K562 (cell line): Measurements from ENCODE around the gene CDX1. TPM values are rescaled to one million over a fixed set of nuclear protein-coding genes. Genes with fewer than 3 reads are reported as not detected.
A peak's percentile ranks its signal among the peaks of the same experiment; 100 is the strongest.

ENCODE experiments used
- ATAC-seq: fragments of 200-7000 bp; cut with Tn5 transposase; 3 replicates; pipeline ENCODE4 v1.9.1; 2020; ENCODE audit warnings: moderate library complexity
- BruUV-seq: library from RNA; stranded (reverse); fragments of 400-500 nt; replicated peaks from 2 replicates; lab custom pipeline; 2021; lab: Mats Ljungman, UMichigan
- CTCF ChIA-PET: fragments of 300-600 bp; formaldehyde crosslinking; extraction: SDS; loops from one replicate; lab custom pipeline; 2021; ENCODE audit warnings: low intra/inter-chr PET ratio; lab: Yijun Ruan, JAX
- POLR2A ChIA-PET: fragments of 300-600, 350-650 bp; sonication (Branson Sonifier 250); formaldehyde crosslinking; extraction: SDS; loops from one replicate; lab custom pipeline; 2021; ENCODE audit warnings: antibody characterized with exemption, inconsistent platforms; lab: Yijun Ruan, JAX
- DNase-seq, 4 experiments: peaks; one replicate each; pipeline versions ENCODE4 v3.0.0 to v3.0.0-alpha.2; 2011 to 2018; ENCODE audit warnings: low spot score in 3 of 4, mixed read lengths in 3 of 4; ENCODE audit errors: extremely low read depth in 1 of 4
- FAIRE-seq: peaks from 2 replicates; lab custom pipeline; 2011; peaks lifted over from hg19 to GRCh38; lab: Jason Lieb, UNC
- H2AFZ ChIP-seq: 2 replicates; pipeline ENCODE4 v1.6.0; 2011; ENCODE audit warnings: low read depth, low read length, control low read depth, inconsistent platforms
- H3K27ac ChIP-seq: fragments of 200-600 bp; 3 replicates; pipeline ENCODE4 v1.8.0; 2011; ENCODE audit warnings: low read depth, mild to moderate bottlenecking, control low read depth, inconsistent platforms, low read length, moderate library complexity, mixed read lengths; ENCODE audit errors: extremely low read depth
- H3K27me3 ChIP-seq, 2 experiments: fragments of 300-600 bp in 1 of 2; 2 replicates in 1 of 2; 3 replicates in 1 of 2; pipeline versions ENCODE4 v1.6.0 to v1.8.0; 2011; ENCODE audit warnings: inconsistent platforms in 2 of 2, low read length in 2 of 2, mild to moderate bottlenecking in 1 of 2, mixed read lengths in 1 of 2, moderate library complexity in 1 of 2; ENCODE audit not compliant: control insufficient read depth in 2 of 2, insufficient read depth in 2 of 2
- H3K36me3 ChIP-seq: fragments of 300-600 bp; 3 replicates; pipeline ENCODE4 v1.8.0; 2011; ENCODE audit warnings: mild to moderate bottlenecking, low read length, inconsistent platforms; ENCODE audit not compliant: control insufficient read depth, insufficient read depth
- H3K4me1 ChIP-seq, 2 experiments: fragments of 200-600 bp in 1 of 2; replicated peaks in 1 of 2; 2 replicates in 1 of 2; 3 replicates in 1 of 2; pipeline versions ENCODE4 v1.5.1 to v1.8.0; 2011; ENCODE audit warnings: inconsistent platforms in 2 of 2, low read length in 2 of 2, mild to moderate bottlenecking in 1 of 2, mixed read lengths in 1 of 2, moderate library complexity in 1 of 2; ENCODE audit not compliant: control insufficient read depth in 2 of 2, insufficient read depth in 2 of 2
- H3K4me2 ChIP-seq: 2 replicates; pipeline ENCODE4 v1.6.1; 2011; ENCODE audit warnings: low read length, control low read depth, inconsistent platforms, mixed read lengths; ENCODE audit not compliant: insufficient read depth
- H3K4me3 ChIP-seq: fragments of 200-600 bp; sonication (generic), shearing (Covaris generic); 2 replicates; pipeline ENCODE4 v1.5.1; 2016; ENCODE audit warnings: control low read depth, inconsistent platforms
- H3K79me2 ChIP-seq: fragments of 200-600 bp; 3 replicates; pipeline ENCODE4 v1.8.0; 2011; ENCODE audit warnings: low read length, inconsistent platforms; ENCODE audit not compliant: control insufficient read depth, insufficient read depth
- H3K9ac ChIP-seq, 2 experiments: 2 replicates each; pipeline versions ENCODE4 v1.6.0 to v1.6.1; 2011; ENCODE audit warnings: low read depth in 2 of 2, low read length in 2 of 2, control low read depth in 1 of 2, inconsistent platforms in 1 of 2, mild to moderate bottlenecking in 1 of 2, mixed read lengths in 1 of 2; ENCODE audit not compliant: insufficient read depth in 1 of 2
- H3K9me1 ChIP-seq: one replicate; pipeline ENCODE4 v1.6.0; 2011; ENCODE audit warnings: inconsistent platforms, mild to moderate bottlenecking, low read length, moderate library complexity; ENCODE audit not compliant: control insufficient read depth, insufficient read depth
- H3K9me3 ChIP-seq: replicated peaks from 2 replicates; pipeline ENCODE4 v1.5.1; 2011; ENCODE audit warnings: low read depth, low read length, inconsistent platforms; ENCODE audit not compliant: control insufficient read depth, insufficient read depth
- H4K20me1 ChIP-seq: replicated peaks from 2 replicates; pipeline ENCODE4 v1.6.1; 2011; ENCODE audit warnings: low read length, inconsistent platforms, mixed read lengths; ENCODE audit not compliant: control insufficient read depth, insufficient read depth
- BCOR ChIP-seq: fragments of 450-650 bp; IDR thresholded peaks from 2 replicates; pipeline ENCODE4 v1.6.1; 2016
- BHLHE40 ChIP-seq: IDR thresholded peaks from 2 replicates; pipeline ENCODE4 v1.6.1; 2011; ENCODE audit warnings: low read length, improper control_type of control experiment
- ETV1 ChIP-seq: fragments of 450-650 bp; conservative IDR thresholded peaks from 2 replicates; pipeline ENCODE4 v1.6.1; 2016; ENCODE audit warnings: missing genetic modification characterization, control low read depth, low read depth, missing compliant biosample characterization
- ETV6 ChIP-seq, 3 experiments: fragments of 150-350 bp in 1 of 3; sonication (generic) in 1 of 3; formaldehyde crosslinking in 1 of 3; IDR thresholded peaks; 2 replicates each; pipeline versions ENCODE4 v1.6.1 to v1.8.0; 2014 to 2022; ENCODE audit warnings: borderline replicate concordance in 2 of 3, low read depth in 2 of 3, antibody characterized with exemption in 1 of 3, low read length in 1 of 3, mild to moderate bottlenecking in 1 of 3, missing genetic modification reagents in 1 of 3
- POLR2G ChIP-seq: fragments of 200-400 bp; formaldehyde crosslinking; IDR thresholded peaks from 2 replicates; pipeline ENCODE4 v1.6.1; 2017; ENCODE audit warnings: low read depth, mild to moderate bottlenecking, antibody characterized with exemption, low read length, moderate library complexity
- POU5F1 ChIP-seq: fragments of 150-350 bp; IDR thresholded peaks from 2 replicates; pipeline ENCODE4 v1.6.1; 2014; ENCODE audit warnings: borderline replicate concordance, low read length, low read depth, mild to moderate bottlenecking; ENCODE audit not compliant: partially characterized antibody
- RBBP5 ChIP-seq: fragments of 200-600 bp; sonication (generic); IDR thresholded peaks from 2 replicates; pipeline ENCODE4 v1.6.1; 2012; ENCODE audit warnings: borderline replicate concordance, mild to moderate bottlenecking, low read length, control low read depth, inconsistent platforms; ENCODE audit not compliant: insufficient read depth, poor library complexity, severe bottlenecking
- RBM15 ChIP-seq: fragments of 200-400 bp; formaldehyde crosslinking; IDR thresholded peaks from 2 replicates; pipeline ENCODE4 v1.6.1; 2018; ENCODE audit warnings: mild to moderate bottlenecking, low read length, moderate library complexity; ENCODE audit not compliant: insufficient read depth
- SIN3B ChIP-seq: fragments of 450-650 bp; IDR thresholded peaks from 2 replicates; pipeline ENCODE4 v1.6.1; 2017; ENCODE audit warnings: low read depth, mild to moderate bottlenecking, moderate library complexity
- TCF7 ChIP-seq: sonication (generic); IDR thresholded peaks from 2 replicates; pipeline ENCODE4 v1.6.1; 2016; ENCODE audit warnings: antibody characterized with exemption, borderline replicate concordance
- ZFP36 ChIP-seq: fragments of 150-350 bp; IDR thresholded peaks from 2 replicates; pipeline ENCODE4 v1.6.1; 2018; ENCODE audit warnings: low read length, low read depth; ENCODE audit not compliant: partially characterized antibody
- ZNF133 ChIP-seq: fragments of 250-450 bp; sonication (Bioruptor Pico); IDR thresholded peaks from 2 replicates; pipeline ENCODE4 v1.4.0; 2020; ENCODE audit warnings: mild to moderate bottlenecking
- ZNF586 ChIP-seq: fragments of 450-650 bp; formaldehyde crosslinking; conservative IDR thresholded peaks from 2 replicates; pipeline ENCODE4 v1.4.0; 2020; ENCODE audit warnings: mild to moderate bottlenecking, moderate library complexity
- WGBS: fragments of 100-300 bp; shearing (Covaris generic); methylation state at CpG from one replicate; pipeline ENCODE4 v1.1.6; 2016; ENCODE audit warnings: low coverage, mixed read lengths; ENCODE audit not compliant: insufficient coverage; ENCODE audit errors: missing lambda C conversion rate; 5-methylcytosine and 5-hydroxymethylcytosine counted together
- in situ Hi-C: fragments of 300-500 bp; cut with MboI; formaldehyde crosslinking; loops from 4 replicates; pipeline ENCODE4 v1.15.0; 2018; ENCODE audit warnings: inconsistent platforms, mixed read lengths
- intact Hi-C: fragments of 100-400 bp; cut with micrococcal nuclease; formaldehyde crosslinking; loops from 2 replicates; pipeline ENCODE4 v1.14.2; 2022
- polyA plus RNA-seq, 8 experiments: library from polyadenylated mRNA; depleted of rRNA in 4 of 8; stranded (reverse) in 5 of 8; unstranded in 3 of 8; fragments of >200 nt; fragmentation: Nextera tagmentation in 2 of 8; fragmentation: Illumina TruSeq in 1 of 8; extraction: Ambion mirVana in 2 of 8; extraction: Trizol in 1 of 8; gene quantifications; 2 replicates each; pipeline versions ENCODE4 v1.2.1 to v1.2.3, GENCODE V29; 2011 to 2014; ENCODE audit warnings: inconsistent platforms in 1 of 8, missing spikeins in 1 of 8
- total RNA-seq, 7 experiments: library from RNA; depleted of rRNA in 6 of 7; stranded (reverse); fragments of >200 nt in 6 of 7; fragmentation: Illumina TruSeq in 2 of 7; extraction: Trizol in 2 of 7; gene quantifications; 2 replicates each; pipeline versions ENCODE4 v1.2.1 to v1.2.3, GENCODE V29; 2011 to 2021; ENCODE audit warnings: low replicate concordance in 1 of 7
- TF ChIP-seq, protein P1 (sequence below): fragments of 250-450 bp; sonication (Bioruptor Pico); IDR thresholded peaks from 2 replicates; pipeline ENCODE4 v1.9.0; 2021; ENCODE audit warnings: mild to moderate bottlenecking, inconsistent platforms
- TF ChIP-seq, protein P2 (sequence below), 3 experiments: fragments of 200-800 bp in 1 of 3; fragments of 250-450 bp in 1 of 3; fragments of 450-650 bp in 1 of 3; sonication (Bioruptor Pico) in 1 of 3; sonication (Bioruptor generic) in 1 of 3; formaldehyde crosslinking in 1 of 3; IDR thresholded peaks; 2 replicates each; pipeline versions ENCODE4 v1.6.1 to v1.8.0; 2016 to 2022; ENCODE audit warnings: mild to moderate bottlenecking in 2 of 3, missing genetic modification characterization in 2 of 3, missing compliant biosample characterization in 1 of 3, moderate library complexity in 1 of 3

The CDX1 gene
- total and polyA plus RNA-seq, 9 of the 15 experiments (the other 6 are each of a cell fraction or from before 2014, with no cell fraction given): 0.06 to 0.16 TPM; not detected in 7

DNA sequence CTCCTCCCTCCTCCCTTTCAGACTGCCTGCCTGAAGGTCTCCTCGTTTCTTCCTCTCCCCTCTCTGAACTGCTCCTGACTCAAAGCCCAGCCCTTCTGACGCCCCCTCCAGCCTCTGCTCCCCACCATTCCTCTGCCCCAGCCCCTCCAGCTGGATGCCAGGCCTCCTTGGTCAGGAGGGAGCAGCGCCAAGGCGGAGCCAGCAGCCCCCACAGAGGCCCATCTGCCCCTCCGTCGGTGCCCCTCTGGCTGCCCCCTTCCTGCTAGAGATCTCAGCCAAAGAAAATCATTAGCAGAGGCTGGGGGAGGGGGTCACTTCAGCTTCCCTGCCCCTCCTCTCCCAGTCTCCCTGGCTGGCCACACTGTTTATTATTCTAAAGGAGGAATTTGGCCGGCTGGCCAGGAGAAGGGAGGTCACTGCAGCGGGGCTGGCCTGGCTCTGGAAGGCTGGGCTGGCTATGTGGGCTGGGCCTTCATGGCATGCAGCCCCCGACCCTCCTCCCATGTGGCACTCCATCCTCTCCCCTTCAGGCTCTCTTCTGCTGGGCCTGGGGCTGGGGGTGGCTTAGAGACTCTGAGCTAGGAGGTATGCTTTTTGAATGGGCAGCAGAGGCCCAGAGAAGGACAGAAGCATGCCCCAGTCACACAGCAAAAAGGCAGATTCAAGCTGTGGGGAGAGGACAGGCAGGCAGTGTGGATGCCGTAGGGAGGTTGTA lies 27.9 kb upstream of the CDX1 start:
- in situ Hi-C loops: no loop called here
- Histone ChIP-seq H3K9me1 (no peaks in the 10 kb centered on the region), H3K4me3 (no peak overlapping the region), H3K27me3 (peaks cover 11 to 37% of the 10 kb centered on the region in 2 experiments; a peak in 4 of 5 replicates), H2AFZ (no peak overlapping the region), H3K9me3 (no peaks in the 10 kb centered on the region), H3K36me3 (no peaks in the 10 kb centered on the region), H3K4me2 (no peak overlapping the region), H3K27ac (no peak overlapping the region), H3K9ac (no peak overlapping the region; a peak in 1 of 4 replicates), H3K79me2 (no peaks in the 10 kb centered on the region), H3K4me1 (peaks cover 20 to 25% of the 10 kb centered on the region in 2 experiments), H4K20me1 (no peaks in the 10 kb centered on the region; the same call in 1 of the 2 replicates)
- DNase-seq (no peak), FAIRE-seq (no peak), ATAC-seq (no peak)
- no TSS peak for BruUV-seq
- intact Hi-C loops: no loop called here
- ChIA-PET POLR2A (interaction anchor here (0.6 to 1.0 kb wide), 3 partner anchors 13 to 29 kb away, joined by 3 read pairs; no protein-coding TSS in a partner anchor), CTCF (no interaction called here)
- 25% methylated on average over 10 of the region's 10 CpGs for WGBS
- TF ChIP-seq, protein P1, sequence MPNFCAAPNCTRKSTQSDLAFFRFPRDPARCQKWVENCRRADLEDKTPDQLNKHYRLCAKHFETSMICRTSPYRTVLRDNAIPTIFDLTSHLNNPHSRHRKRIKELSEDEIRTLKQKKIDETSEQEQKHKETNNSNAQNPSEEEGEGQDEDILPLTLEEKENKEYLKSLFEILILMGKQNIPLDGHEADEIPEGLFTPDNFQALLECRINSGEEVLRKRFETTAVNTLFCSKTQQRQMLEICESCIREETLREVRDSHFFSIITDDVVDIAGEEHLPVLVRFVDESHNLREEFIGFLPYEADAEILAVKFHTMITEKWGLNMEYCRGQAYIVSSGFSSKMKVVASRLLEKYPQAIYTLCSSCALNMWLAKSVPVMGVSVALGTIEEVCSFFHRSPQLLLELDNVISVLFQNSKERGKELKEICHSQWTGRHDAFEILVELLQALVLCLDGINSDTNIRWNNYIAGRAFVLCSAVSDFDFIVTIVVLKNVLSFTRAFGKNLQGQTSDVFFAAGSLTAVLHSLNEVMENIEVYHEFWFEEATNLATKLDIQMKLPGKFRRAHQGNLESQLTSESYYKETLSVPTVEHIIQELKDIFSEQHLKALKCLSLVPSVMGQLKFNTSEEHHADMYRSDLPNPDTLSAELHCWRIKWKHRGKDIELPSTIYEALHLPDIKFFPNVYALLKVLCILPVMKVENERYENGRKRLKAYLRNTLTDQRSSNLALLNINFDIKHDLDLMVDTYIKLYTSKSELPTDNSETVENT (CRISPR knock-in tag): no peak
- TF ChIP-seq POLR2G (no peak), RBBP5 (no peak), BHLHE40 (no peak), ZFP36 (peak; percentile 47), RBM15 (no peak), TCF7 (no peak), ZNF586 (CRISPR knock-in tag) (no peak), ZNF133 (CRISPR knock-in tag) (no peak), ETV6 (IDR thresholded peaks at IDR 0.05; ENCODE audit: borderline replicate concordance in 1 of 2, low read depth in 2 of 2, low read length in 1 of 2) (no peak), ETV6 (CRISPR knock-in tag; IDR thresholded peaks at IDR 0.05; ENCODE audit: borderline replicate concordance) (no peak), POU5F1 (no peak), BCOR (0 out of 2 replicates have a peak, but pooled peaks have one; percentile 11), ETV1 (tag) (no peak), SIN3B (no peak)
- TF ChIP-seq, protein P2, sequence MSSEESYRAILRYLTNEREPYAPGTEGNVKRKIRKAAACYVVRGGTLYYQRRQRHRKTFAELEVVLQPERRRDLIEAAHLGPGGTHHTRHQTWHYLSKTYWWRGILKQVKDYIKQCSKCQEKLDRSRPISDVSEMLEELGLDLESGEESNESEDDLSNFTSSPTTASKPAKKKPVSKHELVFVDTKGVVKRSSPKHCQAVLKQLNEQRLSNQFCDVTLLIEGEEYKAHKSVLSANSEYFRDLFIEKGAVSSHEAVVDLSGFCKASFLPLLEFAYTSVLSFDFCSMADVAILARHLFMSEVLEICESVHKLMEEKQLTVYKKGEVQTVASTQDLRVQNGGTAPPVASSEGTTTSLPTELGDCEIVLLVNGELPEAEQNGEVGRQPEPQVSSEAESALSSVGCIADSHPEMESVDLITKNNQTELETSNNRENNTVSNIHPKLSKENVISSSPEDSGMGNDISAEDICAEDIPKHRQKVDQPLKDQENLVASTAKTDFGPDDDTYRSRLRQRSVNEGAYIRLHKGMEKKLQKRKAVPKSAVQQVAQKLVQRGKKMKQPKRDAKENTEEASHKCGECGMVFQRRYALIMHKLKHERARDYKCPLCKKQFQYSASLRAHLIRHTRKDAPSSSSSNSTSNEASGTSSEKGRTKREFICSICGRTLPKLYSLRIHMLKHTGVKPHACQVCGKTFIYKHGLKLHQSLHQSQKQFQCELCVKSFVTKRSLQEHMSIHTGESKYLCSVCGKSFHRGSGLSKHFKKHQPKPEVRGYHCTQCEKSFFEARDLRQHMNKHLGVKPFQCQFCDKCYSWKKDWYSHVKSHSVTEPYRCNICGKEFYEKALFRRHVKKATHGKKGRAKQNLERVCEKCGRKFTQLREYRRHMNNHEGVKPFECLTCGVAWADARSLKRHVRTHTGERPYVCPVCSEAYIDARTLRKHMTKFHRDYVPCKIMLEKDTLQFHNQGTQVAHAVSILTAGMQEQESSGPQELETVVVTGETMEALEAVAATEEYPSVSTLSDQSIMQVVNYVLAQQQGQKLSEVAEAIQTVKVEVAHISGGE (CRISPR knock-in tag; IDR thresholded peaks at IDR 0.05): no peak
